Endothelial cell of umbilical vein (primary cell): ENCODE data around the gene DGCR8. TPM values are rescaled to one million over a fixed set of nuclear protein-coding genes. Genes with fewer than 3 reads are reported as not detected.

Source experiments
- BruUV-seq: library from RNA; stranded (reverse); fragments of 400-500 nt; replicated peaks from 2 replicates; lab custom pipeline; 2021; lab: Mats Ljungman, UMichigan
- CTCF ChIA-PET: fragments of 300-600, 350-600 bp; sonication (Branson Sonifier 250); formaldehyde crosslinking; loops from one replicate; lab custom pipeline; 2021; ENCODE audit warnings: antibody characterized with exemption, inconsistent platforms; lab: Charles Lee
- POLR2A ChIA-PET: fragments of 300-600, 350-600 bp; sonication (Branson Sonifier 250); formaldehyde crosslinking; loops from one replicate; lab custom pipeline; 2021; ENCODE audit warnings: antibody characterized with exemption, inconsistent platforms; lab: Charles Lee
- DNase-seq: peaks from one replicate; pipeline ENCODE4 v3.0.0-alpha.2; 2011; ENCODE audit warnings: low read depth, low spot score
- FAIRE-seq: peaks from 2 replicates; lab custom pipeline; 2011; peaks lifted over from hg19 to GRCh38; lab: Jason Lieb, UNC
- H2AFZ ChIP-seq: 2 replicates; pipeline ENCODE4 v1.6.0; 2012; ENCODE audit warnings: low read depth, low read length, control low read depth, inconsistent platforms
- H3K27ac ChIP-seq: 2 replicates; pipeline ENCODE4 v1.5.1; 2011; ENCODE audit warnings: low read depth, mild to moderate bottlenecking, control low read depth, low read length, moderate library complexity; ENCODE audit not compliant: insufficient read depth
- H3K27me3 ChIP-seq, 2 experiments: 2 replicates each; pipeline versions ENCODE4 v1.6.0 to v1.6.1; 2011; ENCODE audit warnings: low read length in 2 of 2, mixed read lengths in 1 of 2; ENCODE audit not compliant: control insufficient read depth in 2 of 2, insufficient read depth in 2 of 2
- H3K36me3 ChIP-seq, 2 experiments: 2 replicates in 1 of 2; 3 replicates in 1 of 2; pipeline ENCODE4 v1.5.1; 2011; ENCODE audit warnings: low read length in 2 of 2, mild to moderate bottlenecking in 1 of 2, moderate library complexity in 1 of 2; ENCODE audit not compliant: control insufficient read depth in 2 of 2, insufficient read depth in 2 of 2; ENCODE audit errors: extremely low read depth in 1 of 2
- H3K4me1 ChIP-seq: 3 replicates; pipeline ENCODE4 v1.5.1; 2011; ENCODE audit warnings: mild to moderate bottlenecking, low read length; ENCODE audit not compliant: control insufficient read depth, insufficient read depth; ENCODE audit errors: extremely low read depth
- H3K4me2 ChIP-seq: 2 replicates; pipeline ENCODE4 v1.6.1; 2011; ENCODE audit warnings: low read length, control low read depth, mixed read lengths; ENCODE audit not compliant: insufficient read depth
- H3K4me3 ChIP-seq, 3 experiments: fragments of 200-600 bp in 1 of 3; sonication (generic), shearing (Covaris generic) in 1 of 3; replicated peaks in 1 of 3; 2 replicates each; pipeline ENCODE4 v1.5.1; 2011 to 2016; ENCODE audit warnings: control low read depth in 3 of 3, low read length in 3 of 3, mild to moderate bottlenecking in 2 of 3, inconsistent platforms in 1 of 3, low read depth in 1 of 3, moderate library complexity in 1 of 3; ENCODE audit not compliant: insufficient read depth in 1 of 3
- H3K79me2 ChIP-seq: 2 replicates; pipeline ENCODE4 v1.6.0; 2012; ENCODE audit warnings: low read length, inconsistent platforms; ENCODE audit not compliant: control insufficient read depth, insufficient read depth
- H3K9ac ChIP-seq: replicated peaks from 2 replicates; pipeline ENCODE3; 2011; ENCODE audit warnings: low read length, control low read depth; ENCODE audit not compliant: insufficient read depth; ENCODE audit errors: extremely low read depth
- H3K9me1 ChIP-seq: replicated peaks from 3 replicates; pipeline ENCODE4 v1.6.0; 2011; ENCODE audit warnings: mild to moderate bottlenecking, low read length; ENCODE audit not compliant: control insufficient read depth, insufficient read depth; ENCODE audit errors: extremely low read depth
- H3K9me3 ChIP-seq: replicated peaks from 2 replicates; pipeline ENCODE4 v1.5.1; 2012; ENCODE audit warnings: low read length, inconsistent platforms; ENCODE audit not compliant: control insufficient read depth, insufficient read depth
- H4K20me1 ChIP-seq: replicated peaks from 2 replicates; pipeline ENCODE3; 2011; ENCODE audit warnings: mild to moderate bottlenecking, low read length; ENCODE audit not compliant: control insufficient read depth, insufficient read depth; ENCODE audit errors: extremely low read depth
- CTCF ChIP-seq, 2 donors: IDR thresholded peaks; 1 replicate in 1 of 2; 2 replicates in 1 of 2; pipeline ENCODE4 v1.5.1; 2011; ENCODE audit warnings: low read length in 2 of 2, mild to moderate bottlenecking in 2 of 2, moderate library complexity in 2 of 2, control low read depth in 1 of 2, inconsistent platforms in 1 of 2, low read depth in 1 of 2; ENCODE audit not compliant: insufficient read depth in 1 of 2; ENCODE audit errors: extremely low read depth in 1 of 2
- EZH2 ChIP-seq: IDR thresholded peaks from 2 replicates; pipeline ENCODE4 v1.6.1; 2012; ENCODE audit warnings: borderline replicate concordance, low read depth, mild to moderate bottlenecking, moderate library complexity, low read length, inconsistent platforms; ENCODE audit not compliant: severe bottlenecking
- FOS ChIP-seq: IDR thresholded peaks from 2 replicates; pipeline ENCODE4 v1.6.1; 2011; ENCODE audit warnings: mild to moderate bottlenecking, low read length, moderate library complexity, borderline replicate concordance; ENCODE audit not compliant: insufficient read depth
- GATA2 ChIP-seq: IDR thresholded peaks from 2 replicates; pipeline ENCODE4 v1.7.0; 2011; ENCODE audit warnings: low read depth, mild to moderate bottlenecking, moderate library complexity, mixed read lengths, low read length; ENCODE audit not compliant: insufficient read length, insufficient read depth
- JUN ChIP-seq: IDR thresholded peaks from 2 replicates; pipeline ENCODE4 v1.6.1; 2011; ENCODE audit warnings: borderline replicate concordance, low read depth; ENCODE audit not compliant: insufficient read length, insufficient read depth
- MAX ChIP-seq: IDR thresholded peaks from 2 replicates; pipeline ENCODE4 v1.6.1; 2011; ENCODE audit not compliant: insufficient read depth, insufficient read length
- MYC ChIP-seq: IDR thresholded peaks from one replicate; pipeline ENCODE4 v1.6.1; 2011; ENCODE audit warnings: mild to moderate bottlenecking, low read depth, low read length
- POLR2A ChIP-seq: IDR thresholded peaks from 2 replicates; pipeline ENCODE4 v1.6.1; 2012; ENCODE audit warnings: low read depth, mild to moderate bottlenecking, control low read depth, low read length
- POLR2AphosphoS5 ChIP-seq: IDR thresholded peaks from 2 replicates; pipeline ENCODE4 v1.6.1; 2012; ENCODE audit warnings: low read depth, mild to moderate bottlenecking, control low read depth, low read length, moderate library complexity; ENCODE audit not compliant: insufficient read depth
- dilution Hi-C: fragments of 300-500 bp; cut with MboI; formaldehyde crosslinking; loops from one replicate; pipeline ENCODE4 v1.15.0; 2019; ENCODE audit warnings: low sequenced_read_pairs; ENCODE audit not compliant: extremely low pct_ligation_motif_present
- intact Hi-C: fragments of 100-400 bp; cut with micrococcal nuclease; formaldehyde crosslinking; loops from one replicate; pipeline ENCODE4 v1.10.0; 2022
- polyA plus RNA-seq, 4 experiments: library from polyadenylated mRNA; depleted of rRNA in 3 of 4; stranded (reverse) in 3 of 4; unstranded in 1 of 4; fragments of >200 nt; gene quantifications; 2 replicates each; pipeline versions ENCODE4 v1.2.1 to v1.2.3, GENCODE V29; 2011 to 2012; ENCODE audit warnings: missing spikeins in 1 of 4
- total RNA-seq: library from RNA; stranded (reverse); gene quantifications from 2 replicates; pipeline ENCODE4 v1.2.3, GENCODE V29; 2021

The DGCR8 gene
- total and polyA plus RNA-seq, 2 donors (not counting 3 experiments of a cell fraction or from before 2014, with no cell fraction given): 32.7 to 64.2 TPM

- ChIA-PET POLR2A (no interaction called here), CTCF (interaction anchor here (1.0 to 3.2 kb wide), 5 partner anchors 83 to 136 kb away, joined by 7 to 52 read pairs (median 25); no protein-coding TSS in a partner anchor)
- TF ChIP-seq GATA2 (no peak), JUN (no peak), MAX (no peak), FOS (no peak), MYC (no peak), EZH2 (no peak), CTCF (IDR thresholded peaks at IDR 0.05; ENCODE audit: extremely low read depth in 1 of 2, insufficient read depth in 1 of 2, low read depth in 1 of 2, low read length in 2 of 2) (no peak), POLR2AphosphoS5 (no peak), POLR2A (no peak)
- no peaks in the 10 kb centered on the region for H4K20me1 ChIP-seq
- no peak overlapping the region for H3K4me3 ChIP-seq
- BruUV-seq: no TSS peak
- peaks cover 5% of the 10 kb centered on the region for H3K4me1 ChIP-seq
- H3K79me2 ChIP-seq: no peaks in the 10 kb centered on the region
- no peaks in the 10 kb centered on the region for H3K9me3 ChIP-seq
- H3K36me3 ChIP-seq: no peaks in the 10 kb centered on the region
- dilution Hi-C loops (no loop called here), intact Hi-C loops (loop anchor here (5.0 kb wide), 2 partner anchors 51 to 301 kb away; no protein-coding TSS in a partner anchor)
- no peak for DNase-seq
- no peak overlapping the region for H3K4me2 ChIP-seq
- H3K27ac ChIP-seq: no peak overlapping the region
- H3K9me1 ChIP-seq: no peaks in the 10 kb centered on the region
- no peaks in the 10 kb centered on the region for H3K27me3 ChIP-seq
- no peak overlapping the region for H2AFZ ChIP-seq
- no peak for FAIRE-seq
- H3K9ac ChIP-seq: no peak overlapping the region
Measured at GRCh38 chr22:20156042-20156389, 76.0 kb downstream of the DGCR8 start.
